PC-3 (cell line): ENCODE measurements around the gene CDK15. TPM values are rescaled to one million over a fixed set of nuclear protein-coding genes. Genes with fewer than 3 reads are reported as not detected.
A peak's percentile ranks its signal among the peaks of the same experiment; 100 is the strongest.

Experiments used
- ATAC-seq: fragments of 200-7000 bp; cut with Tn5 transposase; 2 replicates; pipeline ENCODE4 v1.9.1; 2020; ENCODE audit warnings: mild to moderate bottlenecking, moderate library complexity
- BruUV-seq: library from RNA; stranded (reverse); fragments of 400-500 nt; replicated peaks from 2 replicates; lab custom pipeline; 2021; lab: Mats Ljungman, UMichigan
- CTCF ChIA-PET: fragments of 300-600 bp; sonication (Branson Sonifier 250); formaldehyde crosslinking; loops from one replicate; lab custom pipeline; 2022; ENCODE audit warnings: antibody characterized with exemption; lab: Charles Lee
- POLR2A ChIA-PET: fragments of 300-600 bp; sonication (Branson Sonifier 250); formaldehyde crosslinking; loops from one replicate; lab custom pipeline; 2022; ENCODE audit warnings: antibody characterized with exemption; ENCODE audit not compliant: unreplicated experiment; lab: Charles Lee
- DNase-seq: peaks from one replicate; pipeline ENCODE4 v3.0.0-alpha.2; 2015
- H2AFZ ChIP-seq: fragments of 300-600 bp; sonication (generic); 2 replicates; pipeline ENCODE4 v1.6.0; 2016; ENCODE audit warnings: antibody characterized with exemption, low read length
- H3F3A ChIP-seq: fragments of 300-600 bp; sonication (generic); one replicate; pipeline ENCODE4 v1.6.0; 2017; ENCODE audit warnings: antibody characterized with exemption, low read length, control low read depth, mild to moderate bottlenecking; ENCODE audit not compliant: unreplicated experiment
- H3K27ac ChIP-seq: fragments of 300-600 bp; sonication (generic); 2 replicates; pipeline ENCODE4 v1.5.1; 2016; ENCODE audit warnings: mild to moderate bottlenecking, low read length
- H3K27me3 ChIP-seq: fragments of 300-600 bp; sonication (generic); 2 replicates; pipeline ENCODE4 v1.6.1; 2016; ENCODE audit warnings: low read length, mixed read lengths
- H3K36me3 ChIP-seq: fragments of 300-600 bp; sonication (generic); 2 replicates; pipeline ENCODE4 v1.6.1; 2016; ENCODE audit warnings: low read depth, mixed run types, low read length, mixed read lengths
- H3K4me1 ChIP-seq: fragments of 300-600 bp; sonication (generic); 2 replicates; pipeline ENCODE4 v1.5.1; 2016; ENCODE audit warnings: low read length; ENCODE audit not compliant: insufficient read depth
- H3K4me2 ChIP-seq: fragments of 300-600 bp; sonication (generic); 2 replicates; pipeline ENCODE4 v1.6.0; 2016; ENCODE audit warnings: low read length
- H3K4me3 ChIP-seq: fragments of 300-600 bp; sonication (generic); 2 replicates; pipeline ENCODE4 v1.5.1; 2016; ENCODE audit warnings: mild to moderate bottlenecking, low read length, mixed read lengths
- H3K79me2 ChIP-seq: fragments of 300-600 bp; sonication (generic); 2 replicates; pipeline ENCODE4 v1.6.1; 2017; ENCODE audit warnings: low read length, mixed read lengths
- H3K9ac ChIP-seq: fragments of 300-600 bp; sonication (generic); 2 replicates; pipeline ENCODE4 v1.6.0; 2016; ENCODE audit warnings: mild to moderate bottlenecking, low read length
- H3K9me2 ChIP-seq: fragments of 300-600 bp; sonication (generic); replicated peaks from 2 replicates; pipeline ENCODE4 v1.6.1; 2016; ENCODE audit warnings: mixed run types, low read length, mixed read lengths
- H3K9me3 ChIP-seq: fragments of 300-600 bp; sonication (generic); 2 replicates; pipeline ENCODE4 v1.6.1; 2016; ENCODE audit warnings: low read length, mixed read lengths
- H4K20me1 ChIP-seq: fragments of 300-600 bp; sonication (generic); 2 replicates; pipeline ENCODE4 v1.6.1; 2016; ENCODE audit warnings: low read length, mixed read lengths
- EZH2 ChIP-seq: fragments of 300-600 bp; sonication (generic); IDR thresholded peaks from one replicate; pipeline ENCODE4 v1.6.1; 2017; ENCODE audit warnings: antibody characterized with exemption, mild to moderate bottlenecking, low read length; ENCODE audit not compliant: unreplicated experiment
- EZH2phosphoT487 ChIP-seq: fragments of 300-600 bp; sonication (generic); IDR thresholded peaks from 2 replicates; pipeline ENCODE4 v1.6.1; 2018; ENCODE audit warnings: mild to moderate bottlenecking, antibody characterized with exemption, low read length, borderline replicate concordance
- intact Hi-C: fragments of 100-400 bp; cut with micrococcal nuclease; formaldehyde crosslinking; loops from 2 replicates; pipeline ENCODE4 v1.9.0; 2023
- total RNA-seq: library from RNA; depleted of rRNA; stranded (reverse); fragments of >200 nt; gene quantifications from 2 replicates; pipeline ENCODE4 v1.2.3, GENCODE V29; 2014
- TF ChIP-seq, protein P1 (sequence below): fragments of 300-600 bp; sonication (generic); conservative IDR thresholded peaks from 2 replicates; pipeline ENCODE4 v1.5.1; 2017; ENCODE audit warnings: antibody characterized with exemption, low read depth, mild to moderate bottlenecking, low read length

Gene CDK15
- total RNA-seq, 1 experiment from 2014 or later, result 2.4 TPM

DNA sequence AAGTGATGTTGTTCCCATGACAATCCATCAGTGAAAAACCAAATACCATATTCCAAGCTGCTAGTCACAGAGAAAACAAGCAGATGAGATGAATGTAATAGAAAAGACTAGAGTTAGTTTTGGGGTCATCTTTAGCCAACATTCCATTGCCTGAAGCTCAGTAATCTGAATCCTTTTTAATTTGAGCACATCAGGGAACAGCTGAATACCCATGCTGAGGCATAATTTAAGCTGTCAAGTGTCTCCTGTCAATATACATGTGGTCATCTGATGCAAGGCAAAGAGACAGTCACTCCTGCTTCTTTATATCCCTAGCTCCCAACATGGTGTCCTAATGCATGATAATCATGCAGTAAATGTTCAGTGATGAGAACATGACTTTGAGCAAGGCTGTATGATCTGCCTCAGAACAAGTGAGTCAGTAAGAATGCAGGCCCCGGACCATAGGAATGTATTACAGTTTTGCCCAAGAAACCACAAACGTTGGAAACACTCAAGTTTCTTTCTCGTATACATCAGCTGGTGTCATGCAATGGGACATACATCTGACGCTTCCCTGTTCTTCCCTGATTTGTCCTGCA, 48.0 kb downstream of the CDK15 start:
- H3K9ac ChIP-seq, result no peak overlapping the region

DNA sequence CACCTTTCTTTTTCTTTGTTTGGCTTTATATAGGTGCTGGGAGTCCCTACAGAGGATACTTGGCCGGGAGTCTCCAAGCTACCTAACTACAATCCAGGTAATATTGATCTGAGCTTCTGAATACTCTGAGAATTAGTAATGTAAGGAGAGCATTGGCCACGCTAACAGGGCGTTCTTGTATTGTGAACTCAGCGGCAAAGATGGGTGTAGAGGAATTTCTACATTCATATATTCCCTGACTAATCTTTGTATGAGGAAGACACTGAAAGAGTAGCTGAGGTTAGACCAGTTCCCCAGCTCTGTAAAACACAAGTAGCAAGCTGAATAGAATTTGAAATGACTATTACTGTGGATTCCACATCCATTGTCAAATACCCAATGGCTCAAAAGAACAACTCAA, 48.5 kb downstream of the CDK15 start:
- TF ChIP-seq, protein P1, sequence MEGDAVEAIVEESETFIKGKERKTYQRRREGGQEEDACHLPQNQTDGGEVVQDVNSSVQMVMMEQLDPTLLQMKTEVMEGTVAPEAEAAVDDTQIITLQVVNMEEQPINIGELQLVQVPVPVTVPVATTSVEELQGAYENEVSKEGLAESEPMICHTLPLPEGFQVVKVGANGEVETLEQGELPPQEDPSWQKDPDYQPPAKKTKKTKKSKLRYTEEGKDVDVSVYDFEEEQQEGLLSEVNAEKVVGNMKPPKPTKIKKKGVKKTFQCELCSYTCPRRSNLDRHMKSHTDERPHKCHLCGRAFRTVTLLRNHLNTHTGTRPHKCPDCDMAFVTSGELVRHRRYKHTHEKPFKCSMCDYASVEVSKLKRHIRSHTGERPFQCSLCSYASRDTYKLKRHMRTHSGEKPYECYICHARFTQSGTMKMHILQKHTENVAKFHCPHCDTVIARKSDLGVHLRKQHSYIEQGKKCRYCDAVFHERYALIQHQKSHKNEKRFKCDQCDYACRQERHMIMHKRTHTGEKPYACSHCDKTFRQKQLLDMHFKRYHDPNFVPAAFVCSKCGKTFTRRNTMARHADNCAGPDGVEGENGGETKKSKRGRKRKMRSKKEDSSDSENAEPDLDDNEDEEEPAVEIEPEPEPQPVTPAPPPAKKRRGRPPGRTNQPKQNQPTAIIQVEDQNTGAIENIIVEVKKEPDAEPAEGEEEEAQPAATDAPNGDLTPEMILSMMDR, result no peak
- TF ChIP-seq EZH2phosphoT487, result no peak
- H3K4me3 ChIP-seq, result peak overlapping the region; percentile 31; the same call in 1 of the 2 replicates
- no TSS peak for BruUV-seq
- H3K4me1 ChIP-seq, result peaks cover 33% of the 10 kb centered on the region
- H4K20me1 ChIP-seq, result no peaks in the 10 kb centered on the region
- ATAC-seq, result peak; percentile 33
- H3K9ac ChIP-seq, result no peak overlapping the region
- intact Hi-C loops, result loop anchor here (1.0 kb wide), 1 partner anchor 57 kb away; no protein-coding TSS in a partner anchor
- CTCF ChIA-PET, result no interaction called here
- no peaks in the 10 kb centered on the region for H3K9me2 ChIP-seq
- H3K27me3 ChIP-seq, result no peaks in the 10 kb centered on the region
- H3F3A ChIP-seq, result no peaks in the 10 kb centered on the region
- DNase-seq, result peak; percentile 72
- POLR2A ChIA-PET, result no interaction called here
- H2AFZ ChIP-seq, result peak overlapping the region; percentile 35; the same call in 1 of the 2 replicates
- peak overlapping the region; percentile 80 for H3K27ac ChIP-seq
- H3K36me3 ChIP-seq, result no peaks in the 10 kb centered on the region
- H3K79me2 ChIP-seq, result no peaks in the 10 kb centered on the region
- H3K9me3 ChIP-seq, result no peaks in the 10 kb centered on the region
- peak overlapping the region; percentile 59 for H3K4me2 ChIP-seq

More for the DNA sequence above, 48.0 kb downstream of the CDK15 start:
- intact Hi-C loops, result loop anchor here (1.0 kb wide), 1 partner anchor 56 kb away; no protein-coding TSS in a partner anchor
- no peaks in the 10 kb centered on the region for H3F3A ChIP-seq
- H3K4me3 ChIP-seq, result peak overlapping the region; percentile 31; the same call in 1 of the 2 replicates
- ChIA-PET POLR2A (no interaction called here), CTCF (no interaction called here)
- TF ChIP-seq EZH2phosphoT487, result no peak
- TF ChIP-seq, protein P1, result no peak
- no peak for TF ChIP-seq EZH2
- H3K4me1 ChIP-seq, result peaks cover 33% of the 10 kb centered on the region
- no peaks in the 10 kb centered on the region for H3K27me3 ChIP-seq
- DNase-seq (peak; percentile 92), ATAC-seq (peak; percentile 92)
- peak overlapping the region; percentile 80 for H3K27ac ChIP-seq
- peak overlapping the region; percentile 35; the same call in 1 of the 2 replicates for H2AFZ ChIP-seq
- no TSS peak for BruUV-seq
- H4K20me1 ChIP-seq, result no peaks in the 10 kb centered on the region
- no peaks in the 10 kb centered on the region for H3K9me2 ChIP-seq
- peak overlapping the region; percentile 59 for H3K4me2 ChIP-seq
- no peaks in the 10 kb centered on the region for H3K79me2 ChIP-seq
- no peaks in the 10 kb centered on the region for H3K9me3 ChIP-seq
- no peaks in the 10 kb centered on the region for H3K36me3 ChIP-seq

DNA sequence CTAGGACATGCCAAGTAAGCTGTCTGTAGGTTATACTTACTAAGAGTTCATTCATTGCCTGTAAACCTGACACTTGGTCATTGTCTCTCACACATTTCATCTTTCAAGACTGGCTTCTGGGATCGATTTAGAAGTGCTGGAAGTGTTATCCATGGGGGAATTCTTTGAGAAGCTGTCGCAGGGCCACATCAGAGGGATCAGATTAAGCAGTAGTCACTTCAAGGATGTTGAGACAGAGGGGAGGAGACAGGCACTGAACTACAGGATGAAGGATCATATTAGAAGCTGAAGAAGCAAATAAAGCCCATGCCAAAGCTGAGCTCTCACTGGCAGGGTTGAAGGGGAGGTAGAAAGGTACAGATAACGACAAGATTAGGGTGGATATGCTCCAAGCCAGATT, 49.0 kb downstream of the CDK15 start:
- DNase-seq, result no peak
- Histone ChIP-seq H3K9me3 (no peaks in the 10 kb centered on the region), H3K27ac (peak overlapping the region; percentile 80), H3K4me3 (no peak overlapping the region), H3K4me2 (peak overlapping the region; percentile 59), H4K20me1 (no peaks in the 10 kb centered on the region), H3K27me3 (no peaks in the 10 kb centered on the region), H3K9me2 (no peaks in the 10 kb centered on the region), H3K79me2 (no peaks in the 10 kb centered on the region), H3K4me1 (peaks cover 33% of the 10 kb centered on the region), H3K9ac (no peak overlapping the region), H3K36me3 (no peaks in the 10 kb centered on the region), H2AFZ (no peak overlapping the region), H3F3A (no peaks in the 10 kb centered on the region)
- ChIA-PET CTCF (no interaction called here), POLR2A (no interaction called here)
- intact Hi-C loops, result no loop called here
- ATAC-seq, result no peak
- no TSS peak for BruUV-seq
- TF ChIP-seq EZH2phosphoT487, result no peak
- TF ChIP-seq, protein P1, result no peak
- no peak for TF ChIP-seq EZH2
